ENCODE data around the gene IQCB1.
"Not testable (repeated sequence)": the region's sequence is repeated elsewhere in the genome, so short reads cannot be mapped to it uniquely, and the experiment has no call there.

Gene IQCB1, protein sequence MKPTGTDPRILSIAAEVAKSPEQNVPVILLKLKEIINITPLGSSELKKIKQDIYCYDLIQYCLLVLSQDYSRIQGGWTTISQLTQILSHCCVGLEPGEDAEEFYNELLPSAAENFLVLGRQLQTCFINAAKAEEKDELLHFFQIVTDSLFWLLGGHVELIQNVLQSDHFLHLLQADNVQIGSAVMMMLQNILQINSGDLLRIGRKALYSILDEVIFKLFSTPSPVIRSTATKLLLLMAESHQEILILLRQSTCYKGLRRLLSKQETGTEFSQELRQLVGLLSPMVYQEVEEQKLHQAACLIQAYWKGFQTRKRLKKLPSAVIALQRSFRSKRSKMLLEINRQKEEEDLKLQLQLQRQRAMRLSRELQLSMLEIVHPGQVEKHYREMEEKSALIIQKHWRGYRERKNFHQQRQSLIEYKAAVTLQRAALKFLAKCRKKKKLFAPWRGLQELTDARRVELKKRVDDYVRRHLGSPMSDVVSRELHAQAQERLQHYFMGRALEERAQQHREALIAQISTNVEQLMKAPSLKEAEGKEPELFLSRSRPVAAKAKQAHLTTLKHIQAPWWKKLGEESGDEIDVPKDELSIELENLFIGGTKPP

DNA sequence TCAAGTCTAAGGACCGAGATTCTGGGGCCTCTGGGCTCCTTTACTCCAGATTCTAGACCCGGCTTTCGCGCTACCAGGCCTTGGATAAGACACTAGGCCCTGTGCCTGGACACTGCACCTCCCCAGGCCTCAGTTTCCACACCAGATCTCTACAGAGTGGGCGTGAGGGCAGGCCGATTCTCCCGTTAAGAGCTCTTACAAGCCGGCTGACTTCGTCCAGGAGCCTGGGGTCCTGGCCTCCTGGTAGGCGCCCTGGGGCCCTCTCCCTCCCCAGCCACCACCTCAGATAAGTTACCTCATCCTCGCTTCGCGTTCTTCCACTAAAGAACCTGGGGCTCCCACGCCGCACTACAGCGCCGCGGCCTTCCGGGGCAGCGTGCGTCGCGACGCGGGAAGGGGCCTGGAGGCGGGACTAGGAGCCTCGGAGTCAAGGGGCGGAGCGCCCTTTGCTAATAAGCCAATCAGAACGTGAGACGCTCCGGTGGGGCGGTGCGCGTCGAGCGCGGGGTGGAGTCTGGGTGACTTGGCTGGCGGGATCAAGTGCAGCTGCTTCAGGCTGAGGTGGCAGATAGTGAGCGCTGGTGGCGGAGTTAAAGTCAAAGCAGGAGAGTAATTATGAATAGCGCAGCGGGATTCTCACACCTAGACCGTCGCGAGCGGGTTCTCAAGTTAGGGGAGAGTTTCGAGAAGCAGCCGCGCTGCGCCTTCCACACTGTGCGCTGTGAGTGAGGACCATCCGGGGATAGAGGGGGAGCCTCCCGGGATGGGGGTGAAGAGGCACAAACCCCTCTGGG is at the start of gene IQCB1, which contains the start of gene EAF2:
Gene IQCB1, minus strand, starts transcription at position 390 of the 794 bp plus-strand sequence. CDS start 6,100 bp downstream, outside the sequence.
Gene EAF2, plus strand, starts transcription at position 539 of the 794 bp plus-strand sequence. Its CDS starts 77 bp downstream, at position 616.
- DNase-seq = peak; percentile 95

- peak; percentile 34 for DNase-seq
These were observed 48.6 kb upstream of the IQCB1 start for GRCh38 chr3:121883507-121883906.

- no peak for DNase-seq
These were observed 43.6 kb upstream of the IQCB1 start for GRCh38 chr3:121878411-121878810.

- no peak for DNase-seq
These were observed 36.6 kb upstream of the IQCB1 start for GRCh38 chr3:121871430-121871829.

DNA sequence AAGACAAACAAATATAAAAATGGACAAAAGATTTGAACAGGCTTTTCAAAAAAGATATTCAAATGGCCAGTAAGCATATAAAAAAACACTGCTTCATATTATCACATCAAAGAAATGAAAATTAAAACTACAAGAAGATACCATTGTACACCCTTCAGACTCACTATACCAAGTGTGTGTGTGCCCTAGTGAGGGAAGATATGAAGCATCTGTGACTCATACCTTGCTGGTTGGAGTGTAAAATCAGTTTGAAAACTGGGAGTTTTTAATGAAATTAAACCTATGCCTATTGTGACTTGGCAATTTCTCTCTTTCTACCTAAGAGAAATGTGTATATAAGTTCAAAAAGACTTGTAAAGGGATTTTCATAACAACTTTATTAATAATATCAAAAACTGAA is 35.9 kb upstream of the IQCB1 start:
- DNase-seq = no peak

- no peak for DNase-seq
These were observed 34.9 kb upstream of the IQCB1 start for GRCh38 chr3:121869736-121870135.

GRCh38 chr3:121863801-121864200 is 28.9 kb upstream of the IQCB1 start:
- DNase-seq = no peak

DNA sequence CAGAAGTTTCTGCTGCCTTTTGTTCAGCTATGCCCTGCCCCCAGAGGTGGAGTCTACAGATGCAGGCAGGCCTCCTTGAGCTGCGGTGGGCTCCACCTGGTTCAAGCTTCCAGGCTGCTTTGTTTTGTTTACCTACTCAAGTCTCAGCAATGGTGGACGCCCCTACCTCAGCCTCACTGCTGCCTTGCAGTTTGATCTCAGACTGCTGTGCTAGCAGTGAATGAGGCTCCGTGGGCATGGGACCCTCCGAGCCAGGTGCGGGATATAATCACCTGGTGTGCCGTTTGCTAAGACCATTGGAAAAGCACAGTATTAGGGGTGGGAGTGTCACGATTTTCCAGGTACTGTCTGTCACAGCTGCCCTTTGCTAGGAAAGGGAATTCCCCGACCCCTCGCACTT is 28.4 kb upstream of the IQCB1 start:
- DNase-seq = not testable (repeated sequence)

- DNase-seq = not testable (repeated sequence)
These were observed 22.9 kb upstream of the IQCB1 start for GRCh38 chr3:121857778-121858177.

DNA sequence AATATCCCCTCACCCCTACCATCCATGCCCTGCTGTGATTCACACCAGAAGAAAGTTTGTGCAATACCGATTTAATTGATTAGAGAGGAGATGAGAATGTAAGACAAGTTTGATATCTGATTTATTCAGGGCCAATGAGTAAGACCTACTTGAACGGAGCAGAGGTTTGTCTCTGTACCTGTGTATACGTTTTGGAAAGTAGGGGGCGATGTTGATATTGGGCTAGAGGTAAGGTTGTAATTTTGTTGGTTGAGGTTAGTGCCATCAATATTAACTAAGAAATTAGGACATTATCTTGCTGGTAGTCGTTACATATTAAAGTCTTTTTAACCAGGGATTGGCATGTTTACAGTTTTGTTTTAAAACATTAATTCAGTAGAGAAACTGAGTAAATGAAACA is 20.7 kb upstream of the IQCB1 start:
- peak; percentile 33 for DNase-seq

DNA sequence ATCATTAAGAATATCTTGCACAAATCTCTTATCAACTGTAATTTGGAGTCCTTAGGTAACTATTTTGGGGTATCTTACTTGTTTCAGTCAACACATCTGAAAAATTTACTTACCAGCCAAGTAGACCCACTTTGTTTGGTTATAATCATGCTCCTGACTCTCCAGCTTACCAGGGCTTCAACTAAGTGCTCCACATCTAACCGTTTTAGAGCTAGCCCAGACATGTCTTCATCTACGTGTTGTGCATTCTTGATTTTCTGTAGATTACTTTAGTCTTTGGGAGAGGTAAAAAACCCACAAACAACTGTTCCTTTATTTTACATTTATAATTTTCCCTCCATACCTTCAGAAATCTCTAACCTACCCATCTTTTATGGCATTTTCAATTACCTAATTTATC is 17.4 kb upstream of the IQCB1 start:
- no peak for DNase-seq

DNA sequence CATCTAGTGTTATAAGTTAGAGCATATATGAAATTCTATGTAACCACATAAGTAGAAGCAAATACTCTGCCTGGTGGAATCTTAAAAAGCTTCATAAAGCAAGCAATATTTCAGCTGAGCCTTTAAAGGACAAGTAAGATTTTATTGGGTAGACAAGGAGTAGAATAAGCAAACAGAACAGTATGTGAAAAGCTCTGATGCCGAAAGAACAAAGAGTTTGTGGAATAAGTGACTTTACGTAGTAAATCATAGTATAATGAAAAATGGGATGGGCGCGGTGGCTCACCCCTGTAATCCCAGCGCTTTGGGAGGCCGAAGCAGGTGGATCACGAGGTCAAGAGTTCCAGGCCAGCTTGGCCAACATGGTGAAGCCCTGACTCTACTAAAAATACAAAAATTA is 10.0 kb upstream of the IQCB1 start:
- DNase-seq = no peak

GRCh38 chr3:121839962-121840361 is 5.1 kb upstream of the IQCB1 start:
- DNase-seq = no peak

DNA sequence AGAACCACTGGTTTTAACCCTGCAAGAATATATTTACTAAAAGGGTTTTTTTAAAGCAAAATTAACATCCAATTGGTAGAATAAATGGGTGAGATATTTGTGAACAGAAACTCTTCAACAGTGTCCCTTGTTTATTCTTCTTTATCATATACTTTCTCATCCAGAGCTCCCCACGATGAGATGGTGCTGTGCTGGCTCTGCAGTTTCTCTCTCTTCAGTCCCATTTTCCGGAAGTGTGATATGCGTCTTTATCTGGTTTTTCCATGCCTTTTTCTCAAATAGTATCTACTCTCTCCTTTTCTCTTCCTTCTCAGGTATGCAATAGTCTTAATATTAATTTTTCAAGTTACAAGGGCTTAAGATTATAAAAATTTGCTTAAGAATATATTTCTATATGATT is 1.6 kb upstream of the IQCB1 start:
- DNase-seq = no peak

DNA sequence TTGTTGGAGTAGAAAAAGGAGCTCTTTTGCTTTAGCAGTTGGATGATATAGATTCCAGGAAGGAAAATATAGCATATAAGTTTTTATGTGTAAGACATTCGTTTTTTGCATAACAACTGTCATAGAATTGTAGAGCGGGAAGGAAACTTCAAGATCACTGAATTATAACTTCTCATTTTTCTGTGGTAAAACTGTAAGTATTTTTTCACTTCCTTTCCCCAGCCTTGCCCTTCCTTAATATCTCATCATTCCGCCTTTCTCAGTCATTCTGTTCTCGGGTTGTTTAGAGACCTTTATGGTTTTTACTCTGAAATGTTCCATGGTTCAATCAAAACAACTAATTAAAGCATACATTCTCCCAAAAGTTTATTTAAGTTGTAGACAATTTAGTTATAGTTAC is 1.2 kb upstream of the IQCB1 start:
- DNase-seq = no peak

DNA sequence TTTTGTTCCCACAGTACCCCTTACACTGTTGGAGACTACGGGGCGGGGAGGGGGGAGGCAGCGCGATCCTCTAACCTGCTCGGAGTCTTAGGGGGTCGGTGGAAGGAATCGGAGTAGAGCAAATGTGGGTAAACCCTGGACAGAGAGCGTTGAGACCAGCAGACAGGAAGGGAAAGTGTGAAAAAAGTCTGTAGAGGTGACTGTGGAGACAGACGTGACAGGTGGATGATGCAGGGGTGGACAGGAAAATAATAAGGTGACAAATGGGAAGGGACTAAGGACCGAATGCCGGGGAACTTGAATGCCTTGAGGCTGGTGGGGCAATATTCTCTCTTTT is 573 bp upstream of the IQCB1 start:
- DNase-seq = peak; percentile 38

DNA sequence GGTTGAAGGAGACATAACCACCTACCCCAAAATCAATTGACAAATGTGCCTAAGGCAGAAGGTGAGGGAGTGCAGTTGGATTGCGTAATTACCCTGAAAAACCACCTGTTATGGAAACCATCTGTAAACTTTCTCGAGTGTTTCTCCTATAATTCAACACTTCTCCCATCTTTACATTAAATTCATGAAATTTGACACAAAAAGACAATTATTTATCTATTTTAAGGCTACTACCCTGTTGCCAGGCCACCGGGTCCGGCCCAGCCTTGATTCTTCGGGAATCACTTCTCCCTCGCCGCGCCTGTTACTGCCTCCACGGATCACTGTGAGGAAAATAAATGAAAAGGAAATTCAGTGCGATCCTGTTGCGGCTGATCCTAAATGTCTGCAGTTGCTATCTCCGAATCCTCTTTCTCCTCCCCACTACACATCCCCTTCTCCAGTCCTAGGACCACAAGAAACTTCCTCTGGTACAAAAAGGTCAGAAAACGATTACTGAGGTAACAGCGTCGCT is 646 bp downstream of the IQCB1 start:
- peak; percentile 51 for DNase-seq

DNA sequence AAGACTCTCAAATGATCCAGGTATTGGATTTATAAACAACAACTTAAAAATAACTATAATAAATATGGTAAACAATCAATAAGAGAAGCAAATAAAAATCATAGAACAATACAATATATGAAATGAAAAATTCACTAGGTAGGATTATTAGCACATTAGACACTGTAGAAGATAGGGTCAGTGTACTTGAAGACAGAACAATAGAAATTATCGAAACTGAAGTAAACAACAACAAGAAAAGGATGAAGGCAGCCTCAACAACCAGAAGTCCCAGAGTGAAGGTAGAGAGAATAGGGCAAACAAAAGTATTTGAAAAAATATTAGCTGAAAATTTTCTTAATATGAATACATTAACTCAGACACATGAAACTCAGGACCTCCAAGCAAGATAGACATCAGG is 11.9 kb downstream of the IQCB1 start:
- DNase-seq = no peak

GRCh38 chr3:121821421-121822199 is 13.2 kb downstream of the IQCB1 start:
- DNase-seq = no peak

GRCh38 chr3:121819236-121819635 is 15.6 kb downstream of the IQCB1 start:
- no peak for DNase-seq

- no peak for DNase-seq
These were observed 16.3 kb downstream of the IQCB1 start for GRCh38 chr3:121818578-121818977.

DNA sequence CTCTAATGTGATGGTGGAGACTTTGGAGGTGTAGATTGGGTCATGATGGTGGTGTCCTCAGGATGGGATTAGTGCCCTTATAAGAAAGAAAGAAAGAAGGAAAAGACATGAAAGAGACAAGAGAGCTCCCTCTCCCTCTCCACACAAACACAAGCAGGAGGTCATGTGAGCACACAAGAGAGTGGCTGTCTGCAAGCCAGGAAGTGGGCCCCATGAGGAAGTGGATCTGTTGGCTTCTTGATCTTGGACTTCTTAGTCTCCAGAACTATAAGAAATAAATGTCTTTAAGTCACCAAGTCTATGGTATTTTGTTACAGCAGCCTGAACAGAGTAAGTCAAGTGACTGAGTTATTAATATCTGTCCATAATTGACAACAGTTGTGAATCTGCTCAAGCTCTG is 17.1 kb downstream of the IQCB1 start:
- no peak for DNase-seq

GRCh38 chr3:121809249-121809648 is 25.6 kb downstream of the IQCB1 start:
- DNase-seq = no peak

Data from NCI-H69 (cell line).